HL-60 (cell line): Measurements from ENCODE around the gene EGLN1.

ENCODE experiments used
- DNase-seq, 2 experiments: peaks; one replicate each; pipeline ENCODE4 v3.0.0-alpha.2; 2010 to 2020; ENCODE audit warnings: low read depth in 1 of 2, low spot score in 1 of 2
- H3K27ac ChIP-seq: fragments of 250-450 bp; sonication (Bioruptor Pico); replicated peaks from 2 replicates; pipeline ENCODE4 v1.5.1; 2020; ENCODE audit warnings: mild to moderate bottlenecking, moderate library complexity
- H3K27me3 ChIP-seq: fragments of 250-450 bp; sonication (Bioruptor Pico); 2 replicates; pipeline ENCODE4 v1.5.1; 2021; ENCODE audit warnings: mild to moderate bottlenecking, moderate library complexity; ENCODE audit not compliant: insufficient read depth, poor library complexity, severe bottlenecking
- H3K4me3 ChIP-seq: replicated peaks from 2 replicates; pipeline ENCODE4 v1.5.1; 2011; ENCODE audit warnings: mild to moderate bottlenecking, control low read depth, low read length; ENCODE audit not compliant: insufficient read depth
- GABPA ChIP-seq: IDR thresholded peaks from 2 replicates; pipeline ENCODE4 v1.6.1; 2012; ENCODE audit warnings: low read depth
- POLR2AphosphoS5 ChIP-seq: IDR thresholded peaks from 2 replicates; pipeline ENCODE4 v1.6.1; 2012; ENCODE audit warnings: low read depth
- REST ChIP-seq: IDR thresholded peaks from 2 replicates; pipeline ENCODE4 v1.6.1; 2012; ENCODE audit warnings: low read depth; ENCODE audit not compliant: insufficient replicate concordance
- SPI1 ChIP-seq: IDR thresholded peaks from 2 replicates; pipeline ENCODE4 v1.6.1; 2012; ENCODE audit warnings: low read depth, mild to moderate bottlenecking, borderline replicate concordance
- TF ChIP-seq, protein P1 (sequence below): IDR thresholded peaks from one replicate; pipeline ENCODE4 v1.5.1; 2011; ENCODE audit warnings: low read length, control low read depth, inconsistent platforms; ENCODE audit not compliant: insufficient read depth

EGLN1 gene

DNA sequence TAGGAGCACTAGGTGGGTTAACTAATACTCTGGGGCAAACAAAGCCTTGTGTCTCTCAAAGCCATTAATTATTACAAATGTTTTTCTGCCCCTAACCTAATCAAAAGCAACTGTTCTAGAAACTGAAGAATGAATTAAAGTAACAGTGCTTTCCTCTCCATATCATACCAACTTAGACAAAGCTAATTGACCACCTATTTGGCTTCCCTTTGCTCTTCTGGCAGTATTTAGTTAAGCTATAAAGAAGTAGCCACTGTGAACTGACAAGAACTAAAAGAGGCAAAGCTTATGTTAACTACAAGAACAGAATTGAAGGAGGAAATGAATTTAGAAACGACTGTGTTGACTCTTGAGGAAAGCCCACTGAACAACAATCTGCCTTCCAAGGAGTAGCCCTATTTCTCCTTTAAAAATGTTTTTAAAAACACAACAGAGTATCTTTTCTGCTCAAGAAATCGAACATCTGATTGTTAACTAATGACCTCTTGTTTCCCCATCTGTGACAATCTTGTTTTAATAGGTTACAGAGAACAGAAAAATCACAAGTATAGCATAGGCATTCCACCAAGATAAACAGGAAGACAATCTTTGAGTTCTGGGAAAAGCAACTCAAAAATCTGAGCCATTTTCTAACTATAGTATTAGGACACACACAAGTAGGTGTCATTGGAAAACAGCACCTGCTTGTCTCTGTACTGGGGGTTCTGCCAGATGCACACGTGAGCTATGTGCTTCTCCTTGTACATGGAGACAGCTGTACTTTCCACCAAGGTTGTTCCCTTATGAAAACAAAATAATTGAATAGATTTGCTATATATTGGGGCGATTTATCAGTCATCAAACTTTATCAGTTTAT lies 3.1 kb upstream of the EGLN1 start:
- DNase-seq: no peak
- Histone ChIP-seq H3K4me3 (no peak overlapping the region), H3K27ac (no peak overlapping the region), H3K27me3 (no peaks in the 10 kb centered on the region)
- TF ChIP-seq SPI1: no peak
- TF ChIP-seq GABPA: no peak
- TF ChIP-seq POLR2AphosphoS5: no peak

DNA sequence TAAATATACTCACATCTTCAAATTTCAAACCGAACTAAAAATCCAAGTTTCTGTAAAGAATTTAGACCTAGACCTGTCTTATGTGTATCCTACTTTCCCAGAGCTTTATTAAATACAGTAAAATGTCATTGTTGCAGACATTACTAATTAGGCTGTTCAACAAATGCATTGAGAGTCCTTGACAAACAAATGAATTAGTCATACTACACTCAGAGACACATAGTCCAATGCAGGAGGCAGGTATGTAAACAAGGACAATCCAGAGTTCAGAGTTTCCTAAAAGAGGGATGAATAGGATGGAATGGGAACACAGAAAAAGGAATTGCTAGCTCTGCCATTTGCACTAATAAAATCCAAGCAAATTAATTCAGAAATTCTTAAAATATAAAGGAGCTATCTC lies 1.6 kb upstream of the EGLN1 start:
- no peak overlapping the region for H3K27ac ChIP-seq
- no peak for TF ChIP-seq POLR2AphosphoS5
- TF ChIP-seq GABPA: no peak
- H3K4me3 ChIP-seq: no peak overlapping the region
- DNase-seq: no peak
- no peaks in the 10 kb centered on the region for H3K27me3 ChIP-seq

- TF ChIP-seq SPI1: no peak
- no peaks in the 10 kb centered on the region for H3K27me3 ChIP-seq
- H3K4me3 ChIP-seq: peak overlapping the region; percentile 45
- H3K27ac ChIP-seq: peak overlapping the region; percentile 87
- no peak for DNase-seq
These were observed 767 bp upstream of the EGLN1 start for GRCh38 chr1:231422798-231423309.

DNA sequence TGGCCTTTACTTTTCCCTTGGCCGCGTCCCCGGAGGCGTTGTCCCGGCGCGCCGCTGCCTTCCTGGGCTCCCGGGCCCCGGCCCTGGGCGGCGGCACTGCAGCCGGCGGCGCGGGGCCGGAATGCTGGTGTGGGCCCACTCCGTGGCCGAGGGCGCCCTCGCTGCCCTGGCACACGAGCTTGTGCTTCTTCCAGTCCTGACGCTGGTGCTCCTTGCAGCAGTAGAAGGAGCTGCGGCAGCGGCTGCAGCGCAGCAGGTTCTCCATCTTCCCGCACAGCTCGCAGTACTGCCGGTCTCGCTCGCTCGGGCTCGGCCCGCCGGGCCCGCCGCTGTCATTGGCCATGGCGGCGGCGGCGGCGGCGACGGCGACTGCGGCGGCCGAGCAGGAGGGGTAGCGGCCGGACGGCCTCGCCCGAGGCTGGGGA lies 529 bp downstream of the EGLN1 start:
- TF ChIP-seq, protein P1, sequence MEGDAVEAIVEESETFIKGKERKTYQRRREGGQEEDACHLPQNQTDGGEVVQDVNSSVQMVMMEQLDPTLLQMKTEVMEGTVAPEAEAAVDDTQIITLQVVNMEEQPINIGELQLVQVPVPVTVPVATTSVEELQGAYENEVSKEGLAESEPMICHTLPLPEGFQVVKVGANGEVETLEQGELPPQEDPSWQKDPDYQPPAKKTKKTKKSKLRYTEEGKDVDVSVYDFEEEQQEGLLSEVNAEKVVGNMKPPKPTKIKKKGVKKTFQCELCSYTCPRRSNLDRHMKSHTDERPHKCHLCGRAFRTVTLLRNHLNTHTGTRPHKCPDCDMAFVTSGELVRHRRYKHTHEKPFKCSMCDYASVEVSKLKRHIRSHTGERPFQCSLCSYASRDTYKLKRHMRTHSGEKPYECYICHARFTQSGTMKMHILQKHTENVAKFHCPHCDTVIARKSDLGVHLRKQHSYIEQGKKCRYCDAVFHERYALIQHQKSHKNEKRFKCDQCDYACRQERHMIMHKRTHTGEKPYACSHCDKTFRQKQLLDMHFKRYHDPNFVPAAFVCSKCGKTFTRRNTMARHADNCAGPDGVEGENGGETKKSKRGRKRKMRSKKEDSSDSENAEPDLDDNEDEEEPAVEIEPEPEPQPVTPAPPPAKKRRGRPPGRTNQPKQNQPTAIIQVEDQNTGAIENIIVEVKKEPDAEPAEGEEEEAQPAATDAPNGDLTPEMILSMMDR: no peak
- no peak for TF ChIP-seq REST
- no peak for TF ChIP-seq SPI1
- TF ChIP-seq POLR2AphosphoS5: no peak
- TF ChIP-seq GABPA: no peak
- DNase-seq: peak in 1 of 2 experiments; percentile 31
- Histone ChIP-seq H3K4me3 (peak overlapping the region; percentile 49), H3K27ac (peak overlapping the region; percentile 74), H3K27me3 (no peaks in the 10 kb centered on the region)

- peak in 1 of 2 experiments; percentile 42 for DNase-seq
- Histone ChIP-seq H3K27ac (peak overlapping the region; percentile 79), H3K4me3 (peak overlapping the region; percentile 49), H3K27me3 (no peaks in the 10 kb centered on the region)
- TF ChIP-seq POLR2AphosphoS5: peak; percentile 31; the same call in 1 of the 2 replicates
- no peak for TF ChIP-seq REST
These were observed 1.0 kb downstream of the EGLN1 start for GRCh38 chr1:231420959-231421545.
